ENCODE results near the gene MYO1B.

MYO1B gene

DNA sequence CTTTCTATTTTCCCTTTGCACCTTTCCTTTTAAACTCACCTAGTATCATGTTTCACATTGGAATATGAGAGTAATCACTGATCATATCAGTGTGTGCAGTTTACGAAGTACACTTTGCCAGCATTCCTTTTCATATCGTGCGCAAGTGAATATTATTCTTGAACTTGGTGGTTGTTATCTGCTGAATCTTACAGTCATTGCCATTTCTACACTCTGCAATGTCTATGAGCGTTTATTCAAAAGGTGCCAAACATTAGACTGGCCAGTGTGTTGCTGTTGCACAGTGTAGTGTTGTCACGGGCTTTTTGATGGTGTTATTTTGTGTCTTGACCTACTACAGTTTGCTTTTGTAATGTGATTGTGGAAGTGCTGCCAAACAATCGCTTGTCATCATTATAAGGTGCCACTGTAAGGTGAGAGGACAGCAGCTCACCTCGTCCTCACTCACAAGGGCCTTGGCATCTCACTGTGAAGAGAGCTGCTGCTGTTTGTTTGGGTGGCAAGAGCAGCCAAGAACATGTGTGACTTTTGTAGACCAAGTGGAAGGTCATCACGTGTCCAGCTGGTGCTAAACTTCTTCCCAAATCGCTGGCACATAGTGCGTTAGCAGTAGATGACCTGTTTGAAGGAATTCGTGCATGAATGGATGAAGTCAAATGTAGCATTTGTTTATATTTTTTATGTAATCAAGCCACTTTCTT lies 113.3 kb downstream of the MYO1B start:
- no peak for DNase-seq (ENCODE audit: low read depth, low spot score)

DNA sequence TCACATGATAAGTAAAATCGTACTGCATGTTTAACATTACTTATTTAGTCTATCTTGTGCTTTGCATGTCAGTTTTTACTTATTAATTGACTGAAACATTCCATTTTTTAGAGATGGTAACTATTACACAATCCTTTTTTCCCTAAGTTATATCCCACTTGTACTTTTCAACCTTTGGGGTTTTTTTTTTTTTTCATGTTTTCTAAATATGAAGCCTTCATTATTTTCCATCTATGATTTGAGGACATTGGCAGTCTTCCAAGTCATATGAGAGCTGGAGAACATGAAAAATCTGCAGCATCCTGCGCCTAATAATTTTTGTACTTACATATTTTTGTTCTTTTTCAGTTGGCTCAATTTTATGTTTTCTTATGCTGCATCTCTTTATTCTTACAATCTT lies 113.9 kb downstream of the MYO1B start:
- DNase-seq (ENCODE audit: low read depth, low spot score): no peak

GRCh38 chr2:191360918-191361317 lies 115.7 kb downstream of the MYO1B start:
- DNase-seq (ENCODE audit: low read depth, low spot score): no peak

DNA sequence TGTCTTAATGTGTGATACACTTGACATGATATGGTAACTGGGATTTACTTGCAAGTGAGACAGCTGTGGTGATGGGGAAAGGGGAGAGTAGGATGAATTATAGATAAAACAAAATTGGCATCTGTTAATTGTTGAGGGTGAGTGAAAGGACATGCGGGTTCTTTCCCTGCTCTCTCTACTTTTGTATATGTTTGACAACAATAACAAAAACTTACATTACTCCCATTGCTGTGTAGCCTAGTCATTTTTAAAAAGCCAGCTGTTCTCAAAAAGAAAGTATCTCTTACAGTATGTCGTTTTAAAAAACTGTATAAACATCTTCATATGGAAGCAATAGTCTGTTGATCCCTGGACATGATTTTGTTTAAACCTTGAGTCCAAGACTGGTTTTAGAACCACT lies 117.6 kb downstream of the MYO1B start:
- no peak for DNase-seq (ENCODE audit: low read depth, low spot score)

DNA sequence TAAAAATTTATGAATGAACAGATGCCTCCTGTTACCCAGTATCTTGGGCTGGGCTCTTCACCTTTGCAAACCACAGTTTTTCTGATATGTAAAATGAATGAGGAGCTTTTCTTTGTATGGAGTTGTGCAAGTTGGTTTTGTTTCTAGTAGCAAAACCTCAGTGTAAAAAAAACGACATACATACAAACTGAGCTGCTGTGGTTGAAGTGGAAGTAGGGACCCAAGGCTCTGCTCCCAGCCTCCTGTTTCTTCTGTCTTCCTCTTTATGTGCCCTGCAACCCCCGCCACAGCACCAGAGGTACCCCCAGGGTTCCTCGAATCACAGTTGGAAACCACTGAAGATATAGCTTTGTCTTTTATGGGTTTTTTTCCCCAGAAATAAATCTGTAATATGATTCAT lies 118.1 kb downstream of the MYO1B start:
- no peak for DNase-seq (ENCODE audit: low read depth, low spot score)

DNA sequence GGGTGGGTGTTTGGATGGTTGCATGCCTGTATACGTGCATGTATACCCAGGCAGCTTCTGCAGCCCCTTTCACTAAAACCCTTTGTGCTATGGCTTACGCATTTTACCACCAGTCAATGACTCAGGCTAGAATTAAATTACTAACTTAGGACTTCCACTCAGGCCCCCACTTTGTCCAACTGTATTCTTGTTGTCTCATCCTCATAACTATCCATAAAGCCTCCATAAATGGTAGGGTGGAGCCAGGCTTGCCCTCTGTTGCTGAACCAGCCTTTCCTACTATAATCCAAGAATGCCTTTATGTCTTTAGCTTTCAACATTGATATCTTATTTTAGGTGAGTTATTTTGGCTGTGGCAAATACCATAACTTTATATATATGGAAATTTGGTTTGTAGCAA lies 119.9 kb downstream of the MYO1B start:
- DNase-seq (ENCODE audit: low read depth, low spot score): no peak

GRCh38 chr2:191366199-191366598 lies 121.0 kb downstream of the MYO1B start:
- peak; percentile 50 for DNase-seq (ENCODE audit: low read depth, low spot score)

DNA sequence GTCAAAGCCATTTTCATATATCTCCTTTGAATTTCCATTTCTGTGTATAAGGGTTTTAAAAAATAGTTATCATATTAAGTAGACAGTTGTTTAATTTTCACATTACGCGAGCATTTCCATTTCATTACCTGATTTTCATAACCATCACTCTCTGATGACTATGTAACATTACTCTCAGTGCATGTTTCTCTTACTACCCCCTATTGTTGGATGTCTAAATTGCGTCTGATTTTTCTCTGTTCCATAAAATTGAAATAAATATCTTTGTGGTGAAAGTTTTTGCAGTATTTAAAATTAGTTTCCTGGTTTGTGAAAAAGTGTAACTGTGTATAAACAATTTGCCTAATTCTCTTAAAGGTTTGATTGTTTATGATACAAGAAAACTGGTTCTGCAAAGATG lies 123.8 kb downstream of the MYO1B start:
- no peak for DNase-seq (ENCODE audit: low read depth, low spot score)

DNA sequence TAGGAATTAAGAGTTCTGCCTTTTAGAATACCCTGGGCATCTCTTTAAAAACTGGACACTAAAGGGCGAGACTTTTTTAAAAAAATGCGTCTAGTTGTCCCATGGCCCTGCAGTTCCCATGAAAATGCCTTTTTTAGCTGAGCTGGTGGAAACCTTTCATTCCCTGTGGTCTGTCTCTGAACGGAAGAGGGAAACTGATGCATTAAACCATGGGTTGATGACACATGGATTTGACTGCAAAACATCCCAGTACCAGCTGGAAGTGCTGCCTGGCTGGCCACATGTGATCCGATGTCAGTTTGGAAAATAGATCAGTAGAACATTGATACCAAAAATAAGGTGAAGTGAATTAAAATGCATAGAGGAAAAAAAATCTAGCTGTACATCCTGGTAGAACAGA lies 129.2 kb downstream of the MYO1B start:
- DNase-seq (ENCODE audit: low read depth, low spot score): no peak

GRCh38 chr2:191374939-191375338 lies 129.7 kb downstream of the MYO1B start:
- DNase-seq (ENCODE audit: low read depth, low spot score): no peak

- peak; percentile 93 for DNase-seq (ENCODE audit: low read depth, low spot score)
Measured at GRCh38 chr2:191376981-191377629, 131.9 kb downstream of the MYO1B start.

DNA sequence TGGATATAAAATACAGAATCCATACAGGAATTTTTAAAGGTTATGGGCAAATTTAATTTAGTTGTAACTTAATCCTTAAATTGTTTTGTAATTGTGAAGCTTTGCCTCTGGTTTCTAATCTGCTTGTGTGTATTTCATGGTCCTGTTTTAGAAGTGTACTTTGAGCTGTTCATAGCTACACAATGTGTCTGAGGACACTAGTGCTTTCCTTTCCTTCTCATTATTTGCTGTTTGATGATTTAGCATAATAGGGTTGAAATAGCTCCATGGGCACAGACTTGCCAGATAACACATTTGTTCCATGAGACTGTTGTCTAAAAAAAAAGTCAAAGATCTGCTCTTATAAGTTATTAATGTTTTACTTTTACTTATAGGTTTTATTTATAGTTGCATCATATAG lies 134.2 kb downstream of the MYO1B start:
- no peak for DNase-seq (ENCODE audit: low read depth, low spot score)

GRCh38 chr2:191382801-191383200 lies 137.6 kb downstream of the MYO1B start:
- no peak for DNase-seq (ENCODE audit: low read depth, low spot score)

GRCh38 chr2:191383486-191383885 lies 138.3 kb downstream of the MYO1B start:
- DNase-seq (ENCODE audit: low read depth, low spot score): no peak

DNA sequence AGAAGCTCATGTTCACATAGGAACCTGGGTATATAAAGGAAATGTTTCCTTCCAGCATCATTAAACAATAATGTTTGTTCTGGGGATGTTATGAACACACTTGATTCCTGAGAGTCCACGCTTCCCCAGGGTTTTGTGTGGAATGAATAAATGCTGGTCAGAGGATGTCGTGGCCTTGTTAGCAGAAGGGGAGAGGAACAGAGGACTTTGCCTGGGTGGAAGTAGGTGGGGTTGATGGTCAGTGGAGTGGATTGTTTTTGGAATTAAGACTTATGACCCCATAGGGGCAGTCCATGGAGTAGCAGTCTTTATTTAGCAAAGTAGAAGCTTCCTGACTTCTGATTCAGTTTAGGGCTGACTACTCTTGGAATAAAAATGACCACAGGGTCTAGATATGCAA lies 139.6 kb downstream of the MYO1B start:
- DNase-seq (ENCODE audit: low read depth, low spot score): no peak

GRCh38 chr2:191385416-191386160 lies 140.4 kb downstream of the MYO1B start:
- no peak for DNase-seq (ENCODE audit: low read depth, low spot score)

DNA sequence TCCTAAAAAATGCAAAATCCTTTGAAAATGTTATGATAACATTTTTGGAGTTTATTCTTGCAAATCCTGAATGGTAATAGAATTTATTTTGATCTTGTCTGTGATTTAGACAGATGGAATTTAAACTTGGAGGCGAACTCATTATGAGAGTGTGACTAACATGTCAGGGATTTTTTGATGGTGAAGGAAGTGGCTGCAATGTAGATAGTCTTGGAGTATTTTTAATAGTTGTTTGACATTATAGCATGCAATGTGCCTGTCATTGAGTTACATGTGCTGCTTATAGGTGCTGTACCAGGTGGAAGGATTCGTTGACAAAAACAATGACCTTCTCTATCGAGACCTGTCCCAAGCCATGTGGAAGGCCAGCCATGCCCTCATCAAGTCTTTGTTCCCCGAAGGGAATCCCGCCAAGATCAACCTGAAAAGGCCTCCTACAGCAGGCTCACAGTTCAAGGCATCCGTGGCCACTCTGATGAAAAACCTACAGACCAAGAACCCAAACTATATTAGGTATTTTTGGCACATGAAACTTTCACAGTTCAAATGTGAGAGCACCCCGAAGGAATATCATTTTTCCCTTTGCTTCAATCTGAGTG lies 141.8 kb downstream of the MYO1B start:
- peak; percentile 82 for DNase-seq (ENCODE audit: low read depth, low spot score)

DNA sequence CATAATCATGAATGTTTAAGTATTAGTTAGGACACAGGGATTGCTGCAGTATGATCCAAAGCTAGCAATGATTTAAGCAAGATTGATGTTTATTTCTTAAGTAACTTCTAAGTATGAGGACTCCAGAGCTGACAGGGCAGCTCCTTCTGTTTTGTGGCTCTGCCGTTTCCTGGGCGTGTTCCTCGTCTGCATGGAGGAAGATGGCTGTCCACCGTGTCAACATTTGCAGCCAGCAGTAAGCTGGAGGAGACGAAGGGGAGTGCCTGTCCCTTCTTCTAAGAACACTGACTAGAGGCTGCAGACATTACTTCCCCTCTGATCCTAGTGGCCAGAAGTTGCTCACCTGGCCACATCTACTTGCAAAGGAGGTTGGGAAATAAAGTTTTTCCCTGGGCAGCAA lies 144.1 kb downstream of the MYO1B start:
- no peak for DNase-seq (ENCODE audit: low read depth, low spot score)

GRCh38 chr2:191391171-191391570 lies 146.0 kb downstream of the MYO1B start:
- DNase-seq (ENCODE audit: low read depth, low spot score): no peak

DNA sequence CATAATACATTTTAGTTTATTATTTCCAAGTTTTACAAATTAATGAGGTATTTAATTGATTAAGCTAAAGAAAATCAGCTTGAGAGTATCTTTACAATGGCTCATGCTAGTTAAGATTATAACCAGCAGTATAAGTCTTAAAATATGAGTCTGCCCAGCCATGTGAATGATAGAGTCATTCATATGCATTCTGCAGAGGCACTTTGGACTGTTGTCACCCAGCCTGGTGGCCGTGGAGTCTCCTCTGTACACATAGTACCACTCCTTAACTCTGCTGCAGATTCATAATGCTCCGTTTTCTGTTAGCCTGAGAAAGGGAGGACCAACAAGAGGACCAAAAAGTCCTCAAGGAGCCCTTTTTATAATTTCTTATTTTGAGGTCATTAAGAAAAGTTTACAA lies 148.8 kb downstream of the MYO1B start:
- DNase-seq (ENCODE audit: low read depth, low spot score): no peak

DNA sequence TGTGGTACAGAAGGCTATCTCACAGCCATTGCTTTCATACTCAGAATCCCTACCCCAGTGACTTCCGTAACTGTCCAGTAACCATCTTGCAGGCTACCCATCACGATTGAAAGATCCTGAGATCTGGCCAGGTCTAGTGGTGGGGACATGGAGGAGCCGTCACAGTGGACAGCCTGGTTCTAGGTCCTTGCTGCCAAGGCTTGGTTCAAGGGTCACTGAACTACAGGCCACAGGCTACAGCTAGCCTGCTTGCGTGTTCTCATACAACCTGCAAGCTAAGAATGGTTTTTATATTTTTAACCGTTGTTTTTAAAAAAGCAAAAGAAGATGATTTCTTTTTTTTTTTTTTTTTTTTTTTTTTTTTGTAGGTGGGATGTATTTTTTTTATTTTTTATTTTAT lies 151.6 kb downstream of the MYO1B start:
- DNase-seq (ENCODE audit: low read depth, low spot score): no peak

DNA sequence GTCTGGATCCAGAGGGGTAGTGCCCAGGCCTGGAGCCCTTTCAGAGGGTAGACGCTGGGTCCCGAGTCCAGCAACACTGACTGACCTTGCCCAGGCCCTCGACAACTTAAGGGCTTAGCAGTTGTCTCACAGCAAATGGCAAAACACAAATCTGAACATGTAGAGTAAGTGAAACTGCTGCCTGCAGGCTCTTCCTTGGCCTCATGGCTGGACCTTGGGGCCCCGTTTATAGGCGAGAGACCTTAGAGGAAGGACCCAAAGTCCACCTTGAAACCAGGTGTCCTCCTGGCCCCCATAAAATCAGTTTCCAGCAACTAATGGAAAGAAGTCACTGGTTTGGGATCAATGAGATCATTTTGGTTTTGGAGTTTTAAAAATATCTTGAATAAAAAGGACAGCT lies 154.4 kb downstream of the MYO1B start:
- DNase-seq (ENCODE audit: low read depth, low spot score): no peak

- DNase-seq (ENCODE audit: low read depth, low spot score): peak; percentile 74
Measured at GRCh38 chr2:191401287-191401686, 156.1 kb downstream of the MYO1B start.
